GM19193 (cell line): ENCODE results near the gene CMKLR1.

Source experiments
- POLR2A ChIP-seq: IDR thresholded peaks from 4 replicates; pipeline ENCODE4 v1.6.1; 2011; ENCODE audit not compliant: insufficient read depth, insufficient read length; ENCODE audit errors: extremely low read depth

Gene CMKLR1

DNA sequence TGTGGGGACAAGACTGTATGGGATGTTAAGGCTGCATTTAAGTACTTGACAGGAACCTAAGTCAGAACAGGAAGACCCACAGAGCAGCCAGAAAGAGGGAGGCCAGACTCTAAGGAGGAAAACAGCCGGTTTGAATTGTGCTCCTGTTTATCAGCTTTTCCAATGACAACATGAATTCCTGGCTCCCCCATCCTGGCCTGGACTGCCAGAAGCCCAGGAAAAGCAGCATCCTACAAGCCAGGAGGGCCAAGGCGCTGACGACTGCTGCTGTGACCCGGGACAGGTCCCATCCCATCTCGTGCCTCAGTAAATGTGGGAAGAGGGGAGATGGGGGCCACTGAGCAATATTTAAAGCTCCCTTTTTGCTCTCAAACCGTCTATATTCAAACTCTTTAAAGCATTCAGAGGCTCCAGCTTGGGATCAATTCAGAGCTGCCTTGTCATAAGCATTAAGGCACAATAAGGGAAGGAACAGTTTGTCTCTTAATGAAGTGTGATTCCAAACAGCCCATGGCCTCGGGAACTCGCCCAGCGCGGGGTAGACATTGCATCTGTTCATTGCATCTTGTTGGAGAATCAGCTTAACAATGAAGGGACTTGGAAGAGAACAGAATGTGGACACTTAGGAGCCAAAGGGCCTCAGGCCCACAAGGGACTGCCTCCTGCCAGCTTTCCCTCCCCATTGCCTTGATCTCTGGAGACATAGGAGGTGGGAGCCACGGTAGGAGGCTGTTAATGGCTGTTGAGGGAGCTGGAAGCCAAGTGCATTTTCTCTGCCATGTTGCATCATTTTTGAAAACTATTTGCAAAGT, 49.6 kb downstream of the CMKLR1 start:
- TF ChIP-seq POLR2A: no peak

DNA sequence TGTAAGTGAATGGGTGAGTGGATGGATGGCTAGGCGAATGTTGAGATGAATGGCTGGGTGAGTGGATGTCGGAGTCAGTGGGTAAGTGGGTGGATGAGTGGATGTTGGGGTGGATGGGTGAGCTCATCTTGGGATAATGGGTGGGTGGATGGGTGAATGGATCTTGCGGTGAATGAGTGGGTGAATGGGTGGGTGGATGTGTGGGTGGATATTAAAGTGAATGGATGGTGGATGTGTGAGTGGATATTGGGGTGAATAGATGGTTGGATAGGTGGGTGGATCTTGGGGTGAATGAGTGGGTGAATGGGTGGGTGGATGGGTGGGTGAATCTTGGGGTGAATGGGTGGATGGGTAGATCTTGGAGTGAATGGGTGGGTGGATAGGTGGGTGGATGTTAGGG, 51.9 kb downstream of the CMKLR1 start:
- TF ChIP-seq POLR2A: no peak

DNA sequence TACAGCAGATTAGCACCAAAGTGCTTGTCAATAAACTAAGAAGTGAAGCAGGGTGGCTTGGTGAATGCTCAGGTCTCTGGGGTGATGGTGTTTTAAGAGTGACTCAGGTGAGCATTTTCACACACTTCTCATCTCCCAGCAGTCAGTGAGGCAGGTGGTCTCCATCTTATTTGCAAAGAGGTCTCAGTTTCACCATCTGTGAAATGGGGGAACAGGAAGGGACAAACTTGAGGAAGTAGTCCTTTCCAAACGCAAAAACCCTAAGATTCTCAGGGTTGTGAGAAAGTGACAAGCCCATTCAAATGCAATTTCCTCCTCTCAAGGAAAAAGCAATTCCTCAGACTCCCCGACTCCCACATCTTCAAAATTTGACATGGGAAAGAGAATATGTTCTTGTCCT, 54.1 kb downstream of the CMKLR1 start:
- TF ChIP-seq POLR2A: no peak

DNA sequence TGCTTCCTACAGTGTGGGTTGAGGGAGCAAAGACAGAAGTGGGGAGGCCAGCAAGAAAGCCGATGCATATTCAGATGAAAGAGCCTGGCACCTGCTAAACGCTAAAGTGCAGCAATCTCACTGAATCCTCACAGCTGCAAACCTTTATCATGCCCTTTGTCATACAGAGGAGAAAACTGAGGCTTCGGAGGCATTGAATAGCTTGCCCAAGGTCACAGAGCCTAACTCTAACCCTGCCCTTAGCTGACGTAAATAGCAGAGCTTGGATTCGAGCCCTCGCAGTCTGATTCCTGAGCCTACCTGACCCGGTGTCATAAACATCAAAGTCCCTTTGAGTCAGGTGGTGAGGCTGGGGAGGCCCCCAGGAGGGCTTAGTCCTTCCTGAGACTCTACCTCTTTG, 54.9 kb downstream of the CMKLR1 start:
- TF ChIP-seq POLR2A: no peak

DNA sequence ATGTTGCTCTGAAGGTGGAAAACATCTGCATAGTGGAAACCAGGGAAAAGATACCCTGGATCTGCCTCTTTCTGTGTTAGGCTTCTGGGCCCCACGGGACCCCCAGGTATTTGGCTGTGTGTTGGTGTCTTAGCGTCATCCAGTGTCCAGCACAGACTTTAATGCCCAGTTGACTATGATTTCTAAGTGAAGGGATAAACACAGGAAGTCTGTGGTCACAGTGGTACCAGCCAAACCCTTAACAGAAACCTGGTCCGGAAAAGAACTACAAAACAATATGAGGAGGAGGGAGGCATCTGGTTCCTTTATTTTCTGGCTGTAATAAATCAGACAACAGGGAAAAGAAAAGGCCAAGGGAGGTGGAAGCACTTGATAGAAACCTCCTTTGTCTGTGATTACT, 56.4 kb downstream of the CMKLR1 start:
- no peak for TF ChIP-seq POLR2A

DNA sequence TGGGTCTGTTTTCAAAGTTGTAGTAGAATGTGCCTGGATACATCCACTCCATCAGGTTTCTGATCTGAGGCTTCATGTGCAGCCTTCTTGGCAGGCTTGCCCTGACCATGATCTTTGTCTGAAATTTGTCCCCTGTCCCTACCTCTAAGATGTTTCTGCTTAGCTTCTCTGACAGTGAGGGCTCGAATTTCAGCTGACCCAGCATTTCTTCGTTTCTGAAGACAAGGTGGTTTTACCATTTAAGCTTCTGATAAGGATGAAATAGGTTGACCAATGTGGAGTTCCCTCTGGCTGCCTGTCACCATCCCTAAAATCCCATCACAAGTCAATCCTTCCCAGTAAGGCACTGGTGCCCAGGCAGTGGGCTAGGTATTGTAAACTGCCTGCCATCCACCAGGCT, 57.0 kb downstream of the CMKLR1 start:
- no peak for TF ChIP-seq POLR2A

DNA sequence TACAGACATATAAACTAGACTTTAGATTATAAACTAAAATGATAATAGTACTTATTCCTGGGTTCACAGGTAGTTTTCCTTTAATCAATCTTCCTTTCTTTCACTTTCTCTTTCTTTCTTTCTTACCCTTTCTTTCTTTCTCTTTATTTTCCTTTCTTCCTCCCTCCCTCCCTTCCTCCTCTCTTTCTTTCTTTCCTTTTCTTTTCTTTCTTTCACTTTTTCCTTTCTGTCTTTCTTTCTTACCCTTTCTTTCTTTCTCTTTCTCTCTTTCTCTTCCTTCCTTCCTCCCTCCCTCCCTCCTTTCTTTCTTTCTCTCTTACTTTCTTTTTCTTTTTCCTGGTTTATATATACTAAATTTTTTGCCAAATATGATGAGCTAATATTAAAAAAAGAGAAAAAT, 61.5 kb downstream of the CMKLR1 start:
- no peak for TF ChIP-seq POLR2A

DNA sequence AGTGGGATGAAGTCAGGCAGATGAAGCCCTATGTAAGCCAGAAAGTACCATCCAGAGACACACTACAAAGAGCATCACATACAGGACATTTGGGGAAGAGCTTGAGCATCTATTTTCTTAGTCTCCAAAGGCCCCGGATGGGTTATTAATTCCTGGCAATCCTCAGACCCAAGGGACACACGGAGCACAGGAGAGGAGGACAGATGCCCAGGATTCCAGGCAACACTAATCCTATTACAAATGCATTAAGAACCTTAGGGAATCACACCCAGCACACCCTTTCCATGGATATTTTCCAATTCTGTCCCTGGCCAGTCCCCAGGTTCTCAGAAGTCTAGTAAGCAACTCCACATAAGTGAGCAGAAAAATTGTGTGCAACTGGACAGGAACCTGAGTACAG, 65.9 kb downstream of the CMKLR1 start:
- TF ChIP-seq POLR2A: no peak

DNA sequence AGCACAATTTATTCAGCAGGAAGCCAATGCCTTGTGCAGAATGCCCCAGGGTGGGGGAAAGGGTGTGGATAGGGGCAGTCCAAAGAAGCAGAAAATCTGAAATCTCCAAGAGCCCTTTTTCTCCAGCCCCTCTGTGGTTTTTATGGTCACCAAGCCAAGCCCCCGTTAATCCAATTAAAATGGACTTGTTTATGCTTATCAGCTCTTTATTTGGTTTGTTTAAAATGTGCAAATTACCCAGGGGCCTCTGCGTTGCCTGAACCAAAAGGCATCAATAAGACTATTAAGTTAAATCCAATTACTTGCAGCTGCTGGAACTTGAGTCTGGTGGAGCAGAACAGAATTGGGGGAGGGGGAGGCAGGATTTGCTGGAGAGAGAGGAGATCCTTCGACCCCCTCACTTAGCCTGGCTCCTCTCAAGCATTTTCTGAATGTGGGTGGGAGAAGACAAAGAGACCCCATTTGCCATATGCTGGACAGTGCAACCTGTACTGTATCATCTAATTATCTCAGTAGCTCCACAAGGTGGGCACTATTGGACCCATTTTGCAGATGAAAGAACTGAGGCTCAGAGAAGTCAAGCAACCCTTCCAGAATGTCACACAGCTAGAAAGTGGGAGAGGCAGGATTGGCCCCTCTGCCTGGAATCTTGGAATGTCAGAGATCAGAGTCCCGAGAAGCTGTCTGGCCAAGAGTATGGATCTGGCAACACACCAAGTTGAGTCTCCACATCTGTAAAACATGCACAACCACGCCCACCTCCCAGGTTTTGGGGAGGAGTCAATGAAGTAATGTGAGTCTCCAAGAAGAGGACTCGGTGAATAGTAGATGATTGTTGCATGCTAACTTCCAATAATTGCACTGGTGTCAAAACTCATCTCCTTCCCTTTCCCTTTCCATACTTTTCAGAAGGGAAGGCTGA, 66.9 kb downstream of the CMKLR1 start:
- no peak for TF ChIP-seq POLR2A

DNA sequence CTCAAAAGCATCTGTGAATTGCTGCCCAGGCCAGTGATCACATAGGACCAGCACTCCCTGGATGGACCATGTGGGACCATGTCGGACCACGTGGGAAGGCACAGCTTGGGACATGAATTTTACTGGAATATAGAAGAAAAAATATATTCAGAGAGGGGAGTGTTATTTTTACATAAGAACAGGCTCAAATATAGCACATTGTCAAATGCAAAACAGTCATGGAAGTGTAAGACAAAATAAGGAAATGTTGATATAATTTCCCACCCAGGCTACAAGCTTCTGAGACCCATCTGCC, 68.3 kb downstream of the CMKLR1 start:
- TF ChIP-seq POLR2A: no peak

DNA sequence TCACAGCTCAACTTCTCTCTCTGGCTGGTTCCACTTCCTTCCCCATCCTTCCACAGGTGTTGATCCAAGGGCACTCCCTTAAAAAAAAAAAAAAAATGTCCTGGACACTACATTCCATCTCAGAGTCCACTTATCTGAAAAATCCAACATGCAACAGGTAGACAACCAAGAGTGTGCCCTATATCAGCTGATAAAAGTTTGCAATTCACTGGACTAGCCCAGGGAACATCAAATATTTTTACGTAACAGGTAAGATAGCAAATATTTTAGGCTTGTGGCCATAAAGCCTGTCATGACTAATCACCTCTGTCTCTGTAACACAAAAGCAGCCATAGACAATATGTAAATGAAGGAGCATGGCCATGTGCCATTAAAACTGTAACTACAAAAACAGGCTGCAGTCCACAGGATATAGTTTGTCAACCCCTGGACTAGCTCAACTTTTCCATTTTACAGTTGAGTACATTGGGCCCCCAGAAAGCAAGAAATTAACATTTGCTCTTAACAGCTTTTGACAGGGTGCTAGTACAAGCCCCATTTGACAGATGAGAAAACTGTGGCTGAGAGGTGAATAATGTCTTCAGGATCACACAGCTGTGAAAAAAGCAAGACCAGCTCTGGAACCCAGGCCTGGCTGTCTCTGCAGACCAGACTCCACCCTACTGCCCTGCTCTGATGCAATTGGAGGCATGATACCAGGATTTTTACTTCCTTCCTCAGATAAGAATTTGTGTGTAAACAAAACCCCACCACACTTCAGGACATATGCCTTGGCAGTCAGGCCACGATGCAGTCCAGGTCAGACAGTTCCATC, 68.9 kb downstream of the CMKLR1 start:
- no peak for TF ChIP-seq POLR2A

DNA sequence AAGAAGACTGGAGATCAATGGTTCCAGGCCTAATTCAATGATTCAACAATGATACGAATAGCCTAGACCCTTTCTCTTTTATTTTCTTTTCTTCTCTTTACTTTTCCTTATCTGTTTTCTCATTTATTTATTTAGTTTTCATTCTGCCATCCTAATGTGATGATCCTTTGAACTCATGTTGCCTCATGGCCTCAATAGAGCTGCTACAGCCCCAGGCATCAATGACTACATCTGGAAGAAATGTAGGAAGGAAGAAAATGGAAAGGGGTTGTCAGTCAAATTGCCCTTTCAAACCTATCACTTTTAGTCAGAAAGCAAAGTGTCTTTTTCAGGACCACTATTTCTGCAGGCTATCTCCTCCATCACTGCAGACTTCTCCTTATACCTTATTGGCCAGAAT, 69.9 kb downstream of the CMKLR1 start:
- no peak for TF ChIP-seq POLR2A

DNA sequence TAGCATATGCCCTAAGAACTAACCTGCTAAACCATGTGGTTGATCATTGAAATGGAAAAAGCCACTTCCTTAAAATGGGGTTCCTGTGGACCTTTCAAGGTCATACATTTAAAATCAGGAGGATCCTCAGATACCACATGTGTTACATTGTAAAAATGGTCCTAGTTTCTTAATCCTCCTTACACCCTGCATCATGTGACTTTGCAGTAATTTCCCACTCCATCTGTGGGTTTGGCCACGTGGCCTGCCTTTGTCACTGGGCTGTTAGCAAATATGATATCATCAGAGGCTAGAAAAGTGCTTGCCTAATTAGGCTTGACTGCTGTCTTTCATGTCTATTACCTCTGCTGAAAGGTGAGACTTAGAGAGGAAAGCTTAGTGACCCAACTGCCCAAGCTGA, 70.7 kb downstream of the CMKLR1 start:
- TF ChIP-seq POLR2A: no peak

DNA sequence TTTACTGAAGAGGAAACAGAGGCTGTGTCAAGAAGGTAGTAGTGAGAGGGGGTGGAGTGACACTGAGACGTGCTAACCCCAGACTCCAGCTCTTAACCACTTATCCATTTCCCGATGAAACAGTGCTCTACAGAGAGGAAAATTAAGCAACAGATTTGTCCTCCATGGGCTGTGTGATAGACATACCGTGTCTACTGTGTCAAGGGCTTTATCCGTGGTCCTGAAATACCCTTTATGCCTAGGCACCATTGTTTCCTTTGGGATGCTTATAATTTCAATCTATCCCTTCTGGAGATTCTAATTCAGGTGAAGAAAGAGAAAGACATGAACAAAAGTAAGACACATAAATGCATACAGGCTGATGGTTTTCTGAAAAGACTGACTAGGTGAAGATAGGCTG, 71.7 kb downstream of the CMKLR1 start:
- TF ChIP-seq POLR2A: no peak

DNA sequence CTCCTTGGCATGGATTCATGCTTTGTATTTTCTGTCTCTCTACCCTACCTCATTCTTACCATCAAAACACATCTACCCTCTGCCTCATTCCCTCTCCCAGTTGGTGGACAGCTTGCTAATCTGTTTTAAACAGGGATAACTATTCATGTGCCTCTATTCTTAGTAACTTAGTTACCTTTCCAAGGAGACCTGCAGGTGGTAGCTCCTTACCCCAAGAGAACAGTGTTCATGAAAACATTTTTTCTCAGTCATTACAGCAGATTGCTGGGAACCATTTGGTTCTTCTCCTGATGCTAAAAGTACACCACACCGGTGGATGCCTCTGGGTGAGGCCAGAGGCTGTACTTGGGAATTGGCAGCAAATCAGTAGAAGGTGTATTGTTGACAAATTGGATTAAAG, 73.0 kb downstream of the CMKLR1 start:
- no peak for TF ChIP-seq POLR2A
